Activated CD4-positive, alpha-beta memory T cell treated with anti-CD3 and anti-CD28 coated beads for 36 hours (primary cell): ENCODE measurements around the gene ABRACL. TPM values are rescaled to one million over a fixed set of nuclear protein-coding genes. Genes with fewer than 3 reads are reported as not detected.

Experiments
- CTCF ChIA-PET: fragments of 350-600 bp; sonication (Branson Sonifier 250); formaldehyde crosslinking; loops from one replicate; lab custom pipeline; 2021; ENCODE audit warnings: antibody characterized with exemption, inconsistent platforms; lab: Charles Lee
- POLR2A ChIA-PET: fragments of 350-600 bp; sonication (Branson Sonifier 250); formaldehyde crosslinking; loops from one replicate; lab custom pipeline; 2021; ENCODE audit warnings: antibody characterized with exemption; lab: Charles Lee
- DNase-seq: peaks from one replicate; pipeline ENCODE4 v3.0.0-alpha.2; 2020
- H3K27ac Mint-ChIP-seq: one replicate; pipeline ENCODE4 v1.8.0; 2021; ENCODE audit warnings: mixed read lengths
- H3K27me3 Mint-ChIP-seq: one replicate; pipeline ENCODE4 v1.8.0; 2021; ENCODE audit warnings: mixed read lengths
- H3K36me3 Mint-ChIP-seq: one replicate; pipeline ENCODE4 v1.8.0; 2021; ENCODE audit warnings: mixed read lengths
- H3K4me1 Mint-ChIP-seq: one replicate; pipeline ENCODE4 v1.8.0; 2021; ENCODE audit warnings: low read depth, mixed read lengths
- H3K4me3 Mint-ChIP-seq: one replicate; pipeline ENCODE4 v1.8.0; 2021; ENCODE audit warnings: mild to moderate bottlenecking, mixed read lengths
- H3K9me3 Mint-ChIP-seq: one replicate; pipeline ENCODE4 v1.8.0; 2021; ENCODE audit warnings: mixed read lengths
- intact Hi-C: fragments of 100-400 bp; cut with micrococcal nuclease; formaldehyde crosslinking; loops from one replicate; pipeline ENCODE4 v1.15.1; 2023
- total RNA-seq, 2 experiments: library from RNA; stranded (reverse); gene quantifications; one replicate each; pipeline ENCODE4 v1.2.3, GENCODE V29; 2021

ABRACL gene
- 100 to 1,000 TPM; 179 to 182 TPM for total RNA-seq

- Mint-ChIP-seq H3K9me3 (no peaks in the 10 kb centered on the region), H3K4me1 (peaks cover 20% of the 10 kb centered on the region), H3K27me3 (no peaks in the 10 kb centered on the region), H3K36me3 (peaks cover 6% of the 10 kb centered on the region), H3K27ac (no peak within 1 kb of the TSS), H3K4me3 (no peak within 1 kb of the TSS)
- intact Hi-C loops, result loop anchor here (1.0 to 5.0 kb wide), 9 partner anchors 41 to 377 kb away; partner anchors contain the start of genes CCDC28A, CITED2, HECA and REPS1
- POLR2A ChIA-PET, result interaction anchor here (0.9 to 2.5 kb wide), 8 partner anchors 9 to 263 kb away, joined by 3 to 10 read pairs (median 3); partner anchors contain the start of gene TXLNB
- peak; percentile 91 for DNase-seq
- CTCF ChIA-PET, result interaction anchor here (1.1 to 1.4 kb wide), 2 partner anchors 97 to 103 kb away, joined by 3 to 4 read pairs; no protein-coding TSS in a partner anchor
Observed at GRCh38 chr6:139028658-139029469, at the start of gene ABRACL. Gene ABRACL, plus strand, starts transcription at chr6:139028745. Its CDS starts 5,416 bp downstream, at chr6:139034161.

GRCh38 chr6:138979365-138979764, 49.2 kb upstream of the ABRACL start:
- no peaks in the 10 kb centered on the region for H3K9me3 Mint-ChIP-seq
- POLR2A ChIA-PET, result no interaction called here
- intact Hi-C loops, result no loop called here
- CTCF ChIA-PET, result no interaction called here
- H3K36me3 Mint-ChIP-seq, result no peaks in the 10 kb centered on the region
- DNase-seq, result no peak
- no peaks in the 10 kb centered on the region for H3K27me3 Mint-ChIP-seq
- no peak overlapping the region for H3K4me3 Mint-ChIP-seq
- H3K27ac Mint-ChIP-seq, result no peak overlapping the region
- peaks cover 48% of the 10 kb centered on the region for H3K4me1 Mint-ChIP-seq

GRCh38 chr6:138979813-138980668, 48.5 kb upstream of the ABRACL start:
- POLR2A ChIA-PET, result no interaction called here
- Mint-ChIP-seq H3K4me1 (peaks cover 41% of the 10 kb centered on the region), H3K4me3 (no peak overlapping the region), H3K27ac (no peak overlapping the region), H3K36me3 (no peaks in the 10 kb centered on the region), H3K27me3 (no peaks in the 10 kb centered on the region), H3K9me3 (no peaks in the 10 kb centered on the region)
- no peak for DNase-seq
- CTCF ChIA-PET, result no interaction called here
- intact Hi-C loops, result no loop called here

- Mint-ChIP-seq H3K36me3 (no peaks in the 10 kb centered on the region), H3K9me3 (no peaks in the 10 kb centered on the region), H3K4me3 (no peak overlapping the region), H3K27me3 (no peaks in the 10 kb centered on the region), H3K4me1 (peaks cover 45% of the 10 kb centered on the region), H3K27ac (no peak overlapping the region)
- DNase-seq, result no peak
- ChIA-PET POLR2A (interaction anchor here (1.7 kb wide), 1 partner anchor 10 kb away, joined by 6 read pairs; no protein-coding TSS in a partner anchor), CTCF (interaction anchor here (0.7 to 1.4 kb wide), 2 partner anchors 166 to 238 kb away, joined by 3 to 5 read pairs; no protein-coding TSS in a partner anchor)
- intact Hi-C loops, result no loop called here
Observed at GRCh38 chr6:138981416-138981815, 47.1 kb upstream of the ABRACL start.

- POLR2A ChIA-PET, result interaction anchor here (1.9 to 2.1 kb wide), 2 partner anchors 41 to 151 kb away, joined by 4 to 10 read pairs; partner anchors contain the start of gene ABRACL
- Mint-ChIP-seq H3K4me3 (peak overlapping the region; percentile 79), H3K27me3 (no peaks in the 10 kb centered on the region), H3K4me1 (peaks cover 24% of the 10 kb centered on the region), H3K9me3 (no peaks in the 10 kb centered on the region), H3K36me3 (peaks cover 2% of the 10 kb centered on the region), H3K27ac (peak overlapping the region; percentile 15)
- intact Hi-C loops, result loop anchor here (1.0 to 5.0 kb wide), 8 partner anchors 16 to 386 kb away; partner anchors contain the start of genes CCDC28A and CITED2
- CTCF ChIA-PET, result interaction anchor here (0.6 to 5.2 kb wide), 8 partner anchors 16 to 1271 kb away, joined by 3 to 67 read pairs (median 5); no protein-coding TSS in a partner anchor
- DNase-seq, result no peak
Observed at GRCh38 chr6:138986578-138986977, 42.0 kb upstream of the ABRACL start.

GRCh38 chr6:138987080-138987642, 41.4 kb upstream of the ABRACL start:
- Mint-ChIP-seq H3K27ac (peak overlapping the region; percentile 67), H3K27me3 (no peaks in the 10 kb centered on the region), H3K4me1 (peaks cover 19% of the 10 kb centered on the region), H3K9me3 (no peaks in the 10 kb centered on the region), H3K36me3 (peaks cover 2% of the 10 kb centered on the region), H3K4me3 (peak overlapping the region; percentile 79)
- CTCF ChIA-PET, result interaction anchor here (0.6 to 5.2 kb wide), 10 partner anchors 16 to 1272 kb away, joined by 3 to 67 read pairs (median 4); no protein-coding TSS in a partner anchor
- POLR2A ChIA-PET, result interaction anchor here (0.5 to 2.1 kb wide), 4 partner anchors 12 to 171 kb away, joined by 3 to 10 read pairs (median 4); partner anchors contain the start of gene ABRACL
- no peak for DNase-seq
- intact Hi-C loops, result loop anchor here (2.0 to 5.0 kb wide), 7 partner anchors 16 to 385 kb away; partner anchors contain the start of gene CITED2

- peak; percentile 94 for DNase-seq
- ChIA-PET CTCF (interaction anchor here (0.6 to 5.2 kb wide), 17 partner anchors 12 to 871 kb away, joined by 3 to 67 read pairs (median 4); no protein-coding TSS in a partner anchor), POLR2A (interaction anchor here (0.5 to 2.1 kb wide), 5 partner anchors 13 to 172 kb away, joined by 3 to 10 read pairs (median 4); partner anchors contain the start of gene ABRACL)
- intact Hi-C loops, result loop anchor here (1.0 to 5.0 kb wide), 9 partner anchors 17 to 384 kb away; partner anchors contain the start of genes ABRACL and CITED2
- Mint-ChIP-seq H3K36me3 (peaks cover 2% of the 10 kb centered on the region), H3K4me1 (peaks cover 19% of the 10 kb centered on the region), H3K9me3 (no peaks in the 10 kb centered on the region), H3K4me3 (peak within 1 kb of the TSS; percentile 85), H3K27ac (peak within 1 kb of the TSS; percentile 89), H3K27me3 (no peaks in the 10 kb centered on the region)
Observed at GRCh38 chr6:138987643-138988468, 40.7 kb upstream of the ABRACL start, which contains the start of gene REPS1. Gene REPS1, minus strand, starts transcription at chr6:138988253. Its CDS starts 571 bp downstream, at chr6:138987682.

- no peak for DNase-seq
- intact Hi-C loops, result loop anchor here (1.0 to 5.0 kb wide), 6 partner anchors 40 to 384 kb away; partner anchors contain the start of genes ABRACL and CITED2
- H3K27ac Mint-ChIP-seq, result peak overlapping the region; percentile 89
- CTCF ChIA-PET, result interaction anchor here (0.6 to 5.2 kb wide), 16 partner anchors 13 to 321 kb away, joined by 3 to 67 read pairs (median 4); partner anchors contain the start of gene CCDC28A
- no peaks in the 10 kb centered on the region for H3K9me3 Mint-ChIP-seq
- POLR2A ChIA-PET, result interaction anchor here (0.6 kb wide), 1 partner anchor 39 kb away, joined by 3 read pairs; no protein-coding TSS in a partner anchor
- H3K4me3 Mint-ChIP-seq, result peak overlapping the region; percentile 85
- H3K27me3 Mint-ChIP-seq, result no peaks in the 10 kb centered on the region
- peaks cover 19% of the 10 kb centered on the region for H3K4me1 Mint-ChIP-seq
- H3K36me3 Mint-ChIP-seq, result peaks cover 2% of the 10 kb centered on the region
Observed at GRCh38 chr6:138988469-138988834, 40.1 kb upstream of the ABRACL start.

GRCh38 chr6:138989098-138989983, 39.2 kb upstream of the ABRACL start:
- DNase-seq, result no peak
- intact Hi-C loops, result loop anchor here (5.0 kb wide), 4 partner anchors 118 to 383 kb away; partner anchors contain the start of gene CITED2
- peaks cover 2% of the 10 kb centered on the region for H3K36me3 Mint-ChIP-seq
- H3K4me3 Mint-ChIP-seq, result no peak overlapping the region
- POLR2A ChIA-PET, result no interaction called here
- no peak overlapping the region for H3K27ac Mint-ChIP-seq
- no peaks in the 10 kb centered on the region for H3K9me3 Mint-ChIP-seq
- H3K4me1 Mint-ChIP-seq, result peaks cover 19% of the 10 kb centered on the region
- H3K27me3 Mint-ChIP-seq, result no peaks in the 10 kb centered on the region
- CTCF ChIA-PET, result interaction anchor here (0.6 to 5.2 kb wide), 20 partner anchors 13 to 401 kb away, joined by 3 to 67 read pairs (median 4); partner anchors contain the start of gene CCDC28A
